GM12878 (cell line): Measurements from ENCODE around the gene ADCY5. TPM values are rescaled to one million over a fixed set of nuclear protein-coding genes. Genes with fewer than 3 reads are reported as not detected.

ENCODE experiments used
- ATAC-seq: fragments of 200-7000 bp; cut with Tn5 transposase; 3 replicates; pipeline ENCODE4 v1.9.1; 2020; ENCODE audit warnings: mild to moderate bottlenecking, moderate library complexity
- BruUV-seq: library from RNA; stranded (reverse); fragments of 400-500 nt; replicated peaks from 2 replicates; lab custom pipeline; 2021; lab: Mats Ljungman, UMichigan
- CTCF ChIA-PET: fragments of 300-600 bp; sonication (Branson Sonifier 250); formaldehyde crosslinking; extraction: SDS; loops from one replicate; lab custom pipeline; 2021; ENCODE audit warnings: inconsistent platforms; lab: Yijun Ruan, JAX
- POLR2A ChIA-PET: fragments of 350-600 bp; formaldehyde crosslinking; extraction: SDS; loops from one replicate; lab custom pipeline; 2021; ENCODE audit warnings: inconsistent platforms; lab: Charles Lee
- RAD21 ChIA-PET: fragments of 300-600 bp; sonication (Branson Sonifier 250); formaldehyde crosslinking; loops from one replicate; lab custom pipeline; 2023; ENCODE audit warnings: antibody characterized with exemption; ENCODE audit not compliant: unreplicated experiment; lab: Charles Lee
- SMC1A ChIA-PET: fragments of 300-600 bp; sonication (Branson Sonifier 250); formaldehyde crosslinking; loops from one replicate; lab custom pipeline; 2023; ENCODE audit not compliant: unreplicated experiment, uncharacterized antibody; lab: Charles Lee
- DNase-seq: peaks from one replicate; pipeline ENCODE4 v3.0.0-alpha.2; 2011; ENCODE audit warnings: low read depth, low spot score
- FAIRE-seq: peaks from 3 replicates; lab custom pipeline; 2011; peaks lifted over from hg19 to GRCh38; lab: Jason Lieb, UNC
- H2AFZ ChIP-seq: 2 replicates; pipeline ENCODE4 v1.6.0; 2011; ENCODE audit warnings: low read depth, low read length, control low read depth; ENCODE audit not compliant: control insufficient read depth
- H3K27ac ChIP-seq: 2 replicates; pipeline ENCODE4 v1.5.1; 2011; ENCODE audit warnings: control low read depth; ENCODE audit not compliant: control insufficient read depth, insufficient read depth
- H3K27me3 ChIP-seq, 2 experiments: replicated peaks in 1 of 2; 2 replicates each; pipeline versions ENCODE4 v1.6.0 to v1.6.1; 2011; ENCODE audit warnings: low read length in 1 of 2; ENCODE audit not compliant: control insufficient read depth in 2 of 2, insufficient read depth in 2 of 2
- H3K36me3 ChIP-seq, 2 experiments: 2 replicates each; pipeline ENCODE4 v1.5.1; 2011; ENCODE audit warnings: low read length in 1 of 2; ENCODE audit not compliant: control insufficient read depth in 2 of 2, insufficient read depth in 2 of 2
- H3K4me1 ChIP-seq: 2 replicates; pipeline ENCODE4 v1.6.1; 2011; ENCODE audit warnings: mild to moderate bottlenecking, low read length, moderate library complexity, mixed read lengths; ENCODE audit not compliant: control insufficient read depth, insufficient read depth
- H3K4me2 ChIP-seq: 2 replicates; pipeline ENCODE4 v1.6.0; 2011; ENCODE audit warnings: control low read depth; ENCODE audit not compliant: control insufficient read depth, insufficient read depth
- H3K4me3 ChIP-seq: fragments of 200-600 bp; sonication (generic); 2 replicates; pipeline ENCODE4 v1.5.1; 2016
- H3K79me2 ChIP-seq: 2 replicates; pipeline ENCODE4 v1.6.0; 2011; ENCODE audit warnings: low read length; ENCODE audit not compliant: control insufficient read depth, insufficient read depth
- H3K9ac ChIP-seq: 2 replicates; pipeline ENCODE4 v1.8.0; 2011; ENCODE audit warnings: low read length, control low read depth, mixed read lengths; ENCODE audit not compliant: control insufficient read depth, insufficient read depth
- H3K9me3 ChIP-seq: replicated peaks from 3 replicates; pipeline ENCODE4 v1.5.1; 2011; ENCODE audit warnings: mild to moderate bottlenecking, low read length; ENCODE audit not compliant: control insufficient read depth, insufficient read depth
- H4K20me1 ChIP-seq: 2 replicates; pipeline ENCODE4 v1.6.0; 2011; ENCODE audit not compliant: control insufficient read depth, insufficient read depth
- CHD4 ChIP-seq: fragments of 200-600 bp; sonication (generic); IDR thresholded peaks from 2 replicates; pipeline ENCODE4 v1.6.1; 2016; ENCODE audit warnings: mild to moderate bottlenecking
- CTCF ChIP-seq, 3 experiments: IDR thresholded peaks in 2 of 3; conservative IDR thresholded peaks in 1 of 3; 2 replicates each; pipeline ENCODE4 v1.5.1; 2011; ENCODE audit warnings: low read depth in 3 of 3, low read length in 3 of 3, mild to moderate bottlenecking in 3 of 3, control low read depth in 2 of 3, moderate library complexity in 2 of 3, inconsistent platforms in 1 of 3, mixed read lengths in 1 of 3; ENCODE audit not compliant: control insufficient read depth in 2 of 3, insufficient read depth in 1 of 3; ENCODE audit errors: extremely low read depth in 1 of 3
- E2F4 ChIP-seq: IDR thresholded peaks from 2 replicates; pipeline ENCODE4 v1.6.1; 2012; ENCODE audit warnings: low read depth, low read length, improper control_type of control experiment
- E4F1 ChIP-seq: fragments of 450-650 bp; IDR thresholded peaks from 2 replicates; pipeline ENCODE4 v1.6.1; 2018; ENCODE audit warnings: borderline replicate concordance, mild to moderate bottlenecking; ENCODE audit not compliant: partially characterized antibody
- FOS ChIP-seq: IDR thresholded peaks from 3 replicates; pipeline ENCODE4 v1.6.1; 2011; ENCODE audit warnings: borderline replicate concordance; ENCODE audit not compliant: insufficient read length; ENCODE audit errors: extremely low read depth
- HCFC1 ChIP-seq: fragments of 150-350 bp; IDR thresholded peaks from 2 replicates; pipeline ENCODE4 v1.6.1; 2014; ENCODE audit warnings: low read length
- LARP7 ChIP-seq: fragments of 450-650 bp; IDR thresholded peaks from 2 replicates; pipeline ENCODE4 v1.6.1; 2017; ENCODE audit warnings: mild to moderate bottlenecking
- NR2C2 ChIP-seq: IDR thresholded peaks from 2 replicates; pipeline ENCODE4 v1.6.1; 2011; ENCODE audit warnings: borderline replicate concordance, low read depth; ENCODE audit not compliant: control insufficient read depth, insufficient read length
- PBX3 ChIP-seq: IDR thresholded peaks from 2 replicates; pipeline ENCODE4 v1.6.1; 2011; ENCODE audit warnings: mild to moderate bottlenecking, low read depth, low read length, moderate library complexity; ENCODE audit not compliant: insufficient replicate concordance
- PML ChIP-seq: IDR thresholded peaks from 2 replicates; pipeline ENCODE4 v1.6.1; 2012; ENCODE audit warnings: low read length, inconsistent platforms
- REST ChIP-seq: IDR thresholded peaks from 2 replicates; pipeline ENCODE4 v1.6.1; 2012; ENCODE audit warnings: mild to moderate bottlenecking, low read depth, low read length
- SMARCA5 ChIP-seq: fragments of 450-650 bp; IDR thresholded peaks from 2 replicates; pipeline ENCODE4 v1.6.1; 2017; ENCODE audit warnings: mild to moderate bottlenecking
- SRF ChIP-seq, 2 experiments: IDR thresholded peaks; 2 replicates each; pipeline ENCODE4 v1.6.1; 2011; ENCODE audit warnings: low read depth in 2 of 2, low read length in 2 of 2, mild to moderate bottlenecking in 1 of 2, moderate library complexity in 1 of 2
- WRNIP1 ChIP-seq: IDR thresholded peaks from 2 replicates; pipeline ENCODE4 v1.6.1; 2011; ENCODE audit warnings: low read depth, low read length, improper control_type of control experiment, borderline replicate concordance
- WGBS: methylation state at CpG from one replicate; pipeline ENCODE4 v1.1.6; 2016; ENCODE audit warnings: low lambda C conversion rate; ENCODE audit not compliant: insufficient replicate concordance, insufficient coverage; ENCODE audit errors: missing lambda C conversion rate; 5-methylcytosine and 5-hydroxymethylcytosine counted together
- in situ Hi-C: fragments of 300-500 bp; cut with MboI; formaldehyde crosslinking; loops from 9 replicates; pipeline ENCODE4 v1.14.3; 2018; ENCODE audit warnings: mixed read lengths
- intact Hi-C: fragments of 100-400 bp; cut with micrococcal nuclease; formaldehyde crosslinking; loops from one replicate; pipeline ENCODE4 v1.14.2; 2022; ENCODE audit not compliant: unreplicated experiment
- polyA plus RNA-seq, 11 experiments: library from polyadenylated mRNA; depleted of rRNA in 4 of 11; unstranded in 6 of 11; stranded (reverse) in 5 of 11; fragments of >200 nt; fragmentation: Nextera tagmentation in 4 of 11; fragmentation: Illumina TruSeq in 1 of 11; extraction: Ambion mirVana in 4 of 11; extraction: Trizol in 1 of 11; gene quantifications; 1 replicate in 1 of 11; 2 replicates in 10 of 11; pipeline versions ENCODE4 v1.2.1 to v1.2.3, GENCODE V29; 2011 to 2016; ENCODE audit warnings: inconsistent platforms in 2 of 11, missing spikeins in 2 of 11, low read depth in 1 of 11
- total RNA-seq, 4 experiments: library from RNA; depleted of rRNA in 3 of 4; stranded (reverse); fragments of >200 nt in 3 of 4; fragmentation: Illumina TruSeq in 1 of 4; extraction: Trizol in 1 of 4; gene quantifications; 2 replicates each; pipeline versions ENCODE4 v1.2.1 to v1.2.3, GENCODE V29; 2013 to 2021

The ADCY5 gene
- total and polyA plus RNA-seq, 10 of the 15 experiments (the other 5 are each of a cell fraction or from before 2014, with no cell fraction given) = under 0.01 to 0.24 (median 0.02) TPM; not detected in 4

GRCh38 chr3:123350971-123351370 lies 97.9 kb downstream of the ADCY5 start:
- no TSS peak for BruUV-seq
- ATAC-seq (no peak), DNase-seq (no peak), FAIRE-seq (no peak)
- intact Hi-C loops = no loop called here
- ChIA-PET POLR2A (no interaction called here), CTCF (no interaction called here), SMC1A (no interaction called here), RAD21 (no interaction called here)
- H3K27ac ChIP-seq = no peak overlapping the region
- 3% methylated on average over 6 of the region's 6 CpGs for WGBS
- H3K4me1 ChIP-seq = no peaks in the 10 kb centered on the region
- no peaks in the 10 kb centered on the region for H3K9me3 ChIP-seq
- no peak overlapping the region for H2AFZ ChIP-seq
- H3K9ac ChIP-seq = no peak overlapping the region
- H3K36me3 ChIP-seq = no peaks in the 10 kb centered on the region
- H3K79me2 ChIP-seq = no peaks in the 10 kb centered on the region
- H3K4me2 ChIP-seq = no peak overlapping the region
- H4K20me1 ChIP-seq = no peaks in the 10 kb centered on the region
- in situ Hi-C loops = no loop called here
- peaks cover 0 to 3% of the 10 kb centered on the region in 2 experiments; a peak in 1 of 4 replicates for H3K27me3 ChIP-seq
- no peak overlapping the region for H3K4me3 ChIP-seq
- no peak for TF ChIP-seq FOS
- no peak for TF ChIP-seq CHD4
- TF ChIP-seq SRF (IDR thresholded peaks at IDR 0.05; ENCODE audit: low read depth in 2 of 2, low read length in 2 of 2) = no peak
- no peak for TF ChIP-seq E2F4
- no peak for TF ChIP-seq REST
- no peak for TF ChIP-seq HCFC1
- TF ChIP-seq PBX3 = no peak
- TF ChIP-seq CTCF (IDR thresholded peaks at IDR 0.05 in 2 of 3, conservative IDR thresholded peaks at IDR 0.05 in 1 of 3; ENCODE audit: control insufficient read depth in 2 of 3, extremely low read depth in 1 of 3, insufficient read depth in 1 of 3, low read depth in 3 of 3, low read length in 3 of 3) = no peak
- no peak for TF ChIP-seq PML
- TF ChIP-seq WRNIP1 = no peak
- TF ChIP-seq NR2C2 = no peak
- no peak for TF ChIP-seq E4F1
- no peak for TF ChIP-seq SMARCA5
- TF ChIP-seq LARP7 = no peak
